SKM-1 (cell line): Measurements from ENCODE around the gene SNX27.

Experiments
- DNase-seq: peaks from one replicate; lab custom pipeline; 2025; ENCODE audit not compliant: unreplicated experiment; lab: John Stamatoyannopoulos, UW

SNX27 gene

GRCh38 chr1:151702936-151703335 lies 91.1 kb downstream of the SNX27 start:
- DNase-seq, result no peak

- no peak for DNase-seq
Observed at GRCh38 chr1:151703813-151704212, 92.0 kb downstream of the SNX27 start.

DNA sequence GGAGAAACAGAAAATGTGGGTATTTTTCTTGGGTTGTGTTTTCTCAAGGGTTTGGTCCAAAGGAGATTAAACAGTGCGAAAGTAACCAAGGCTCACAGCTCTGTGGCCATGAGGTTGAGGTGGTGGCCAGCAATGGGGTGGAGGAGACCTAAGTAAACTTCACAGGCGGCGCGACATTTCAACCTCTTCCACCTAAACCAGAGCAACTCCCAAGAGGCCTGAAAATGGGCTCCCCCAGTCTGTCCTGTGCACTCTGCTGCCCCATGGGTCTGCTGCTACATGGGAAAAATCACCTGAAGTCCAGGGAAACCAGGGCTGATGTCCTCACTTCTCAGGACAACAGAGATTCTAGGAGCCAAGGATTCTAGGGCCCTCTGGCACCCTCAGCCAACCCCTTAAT lies 92.4 kb downstream of the SNX27 start:
- no peak for DNase-seq

GRCh38 chr1:151705146-151705545 lies 93.3 kb downstream of the SNX27 start:
- DNase-seq, result no peak

DNA sequence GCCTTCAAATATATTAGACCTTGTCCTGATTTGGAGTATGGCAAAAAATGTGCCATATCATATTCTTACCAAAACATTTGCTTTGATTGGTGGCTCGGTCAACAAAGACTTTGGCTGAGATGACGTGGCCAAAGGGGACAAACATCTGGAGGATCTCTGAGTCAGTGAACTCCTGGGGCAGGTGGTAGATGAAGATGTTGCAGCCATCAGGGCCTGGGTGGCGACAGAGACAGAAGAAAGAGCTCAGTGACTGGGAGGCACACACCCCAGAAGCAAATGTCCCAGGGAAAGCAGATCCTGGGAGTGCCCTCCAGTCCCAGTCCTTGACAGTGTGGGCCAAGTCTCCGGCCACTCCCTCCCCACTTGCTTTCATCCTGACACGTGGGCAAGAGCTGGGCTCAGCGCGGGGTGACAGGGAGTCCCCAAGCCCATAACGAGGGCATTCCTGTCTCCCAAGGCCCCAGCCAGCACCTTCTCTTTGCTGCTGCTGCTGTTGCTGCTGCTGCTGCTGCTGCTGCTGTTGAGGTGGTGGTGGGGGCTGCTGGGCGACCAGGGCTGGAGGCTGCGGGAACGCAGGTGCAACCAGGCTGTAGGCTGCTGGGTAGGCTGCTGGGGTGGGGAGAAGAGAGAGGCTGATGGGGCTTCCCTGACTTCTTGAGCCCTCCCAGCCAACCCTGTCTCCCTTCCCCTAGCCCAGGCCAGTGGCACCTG lies 94.1 kb downstream of the SNX27 start:
- no peak for DNase-seq

GRCh38 chr1:151706464-151707415 lies 94.9 kb downstream of the SNX27 start:
- no peak for DNase-seq

GRCh38 chr1:151707541-151708065 lies 95.8 kb downstream of the SNX27 start:
- DNase-seq, result no peak

DNA sequence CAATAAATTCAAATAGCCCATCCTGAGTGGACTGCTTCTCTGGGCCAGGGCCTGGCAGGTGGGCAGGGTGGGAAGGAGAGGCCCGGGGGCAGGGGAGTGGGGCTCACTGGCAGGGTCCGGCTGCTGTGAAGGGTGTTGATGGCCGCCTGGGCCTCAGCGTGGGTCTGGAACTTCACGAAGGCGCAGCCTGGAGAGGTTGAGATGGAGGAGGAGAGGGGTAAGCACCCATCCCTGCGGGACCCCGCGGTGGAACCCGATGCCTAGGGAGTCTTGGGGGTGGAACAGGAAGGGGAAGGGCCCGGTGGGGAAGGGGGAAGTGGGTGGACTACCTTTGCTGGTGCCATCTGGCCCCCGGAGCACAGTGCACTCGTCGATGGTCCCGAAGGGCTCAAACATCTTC lies 97.0 kb downstream of the SNX27 start:
- no peak for DNase-seq

DNA sequence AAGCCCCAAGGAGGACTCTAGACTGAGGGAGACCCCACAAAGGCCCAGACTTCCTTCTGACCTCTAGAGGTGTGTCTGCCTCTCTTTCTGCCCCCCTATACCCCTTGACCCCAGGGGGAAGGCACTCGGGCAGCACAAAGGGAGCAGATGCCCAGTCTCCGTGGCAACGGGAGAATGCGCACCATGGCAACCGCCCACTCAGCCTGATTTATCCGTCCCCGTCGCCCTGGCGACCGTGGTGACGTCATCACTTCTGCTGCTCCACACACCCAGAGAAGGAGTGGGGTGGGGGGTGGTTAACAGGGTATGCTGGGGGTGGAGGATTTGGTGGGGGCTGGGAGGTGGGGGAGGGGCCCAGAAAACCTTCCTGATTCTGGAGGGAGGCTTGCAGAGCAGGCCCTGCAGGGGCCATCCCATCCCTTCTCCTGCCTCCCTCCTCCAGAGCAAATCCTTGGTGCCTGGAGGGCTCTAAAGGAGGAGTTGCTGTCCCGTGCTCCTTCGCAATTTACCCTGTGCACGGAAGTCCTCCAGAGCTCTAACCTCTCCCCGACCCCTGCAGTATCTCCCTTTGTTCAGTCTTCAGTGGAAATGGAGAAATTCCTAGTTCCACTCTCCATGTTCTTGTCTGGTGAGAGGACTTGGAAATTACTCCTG lies 98.5 kb downstream of the SNX27 start:
- DNase-seq, result no peak

GRCh38 chr1:151711044-151711800 lies 99.4 kb downstream of the SNX27 start:
- no peak for DNase-seq

GRCh38 chr1:151711951-151712350 lies 100.1 kb downstream of the SNX27 start:
- DNase-seq, result no peak

DNA sequence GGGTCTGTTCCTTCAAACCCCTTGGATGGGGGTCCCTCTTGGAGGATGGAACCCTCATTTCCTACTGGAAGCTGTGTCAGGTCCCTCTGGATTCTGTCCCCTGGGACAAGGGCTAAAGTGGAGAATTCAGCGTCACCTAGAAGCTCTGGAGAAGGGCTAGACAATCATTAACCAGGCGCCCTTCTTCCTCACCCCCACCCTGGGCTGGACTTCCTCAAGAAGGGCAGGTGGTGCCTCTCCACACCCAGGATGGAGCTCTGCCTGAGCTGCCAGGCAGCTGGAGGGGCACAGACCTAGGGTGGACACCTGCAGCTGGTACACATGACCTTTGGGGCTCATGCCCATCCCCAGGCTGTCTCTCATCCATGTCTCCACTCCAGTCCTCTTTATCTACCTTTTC lies 101.2 kb downstream of the SNX27 start:
- DNase-seq, result no peak

- DNase-seq, result no peak
Observed at GRCh38 chr1:151713874-151714273, 102.0 kb downstream of the SNX27 start.

- no peak for DNase-seq
Observed at GRCh38 chr1:151714820-151715725, 103.2 kb downstream of the SNX27 start.

GRCh38 chr1:151715726-151716404 lies 104.0 kb downstream of the SNX27 start:
- DNase-seq, result no peak

DNA sequence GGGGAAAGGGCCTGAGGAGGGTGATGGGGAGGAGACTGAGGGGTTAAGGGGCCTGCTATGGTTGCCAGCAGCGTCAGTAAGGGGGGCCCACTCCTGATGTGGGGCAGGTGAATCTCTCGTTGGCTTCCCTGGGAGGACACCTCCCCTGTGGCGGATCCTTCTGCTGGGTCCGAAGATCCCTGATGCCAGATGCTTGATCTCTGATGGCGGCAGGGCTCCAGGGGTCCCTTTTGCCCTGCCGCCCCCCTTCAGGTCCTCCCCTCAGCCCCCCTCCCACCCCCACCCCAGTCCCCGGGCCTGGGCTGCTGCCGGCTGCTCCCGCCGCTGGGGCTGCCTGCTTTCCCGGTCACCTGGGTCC lies 104.5 kb downstream of the SNX27 start:
- no peak for DNase-seq

- no peak for DNase-seq
Observed at GRCh38 chr1:151716771-151717631, 105.2 kb downstream of the SNX27 start, which contains the start of gene CELF3. Gene CELF3, minus strand, starts transcription at chr1:151716803. Its CDS starts 783 bp downstream, at chr1:151716020.

- no peak for DNase-seq
Observed at GRCh38 chr1:151718011-151718431, 106.2 kb downstream of the SNX27 start.
